ENCODE data around the gene UNC45A. TPM values are rescaled to one million over a fixed set of nuclear protein-coding genes. Genes with fewer than 3 reads are reported as not detected.

UNC45A gene
- polyA plus RNA-seq, 1 donor = 23.2 TPM

- no peak for DNase-seq (ENCODE audit: low read depth)
These were observed 66.1 kb downstream of the UNC45A start for GRCh38 chr15:91001209-91001608.

Other genes starting within 250 kb of the UNC45A start
- gene BLM, start 217.9 kb upstream of the UNC45A start, polyA plus RNA-seq (ENCODE audit: insufficient read length) = 4.8 TPM
- gene FURIN, start 66.7 kb upstream of the UNC45A start, polyA plus RNA-seq (ENCODE audit: insufficient read length) = 26.7 TPM
- 12.6 TPM for gene FES, start 50.8 kb upstream of the UNC45A start, polyA plus RNA-seq (ENCODE audit: insufficient read length)
- gene MAN2A2, start 32.0 kb upstream of the UNC45A start, polyA plus RNA-seq (ENCODE audit: insufficient read length) = 34.7 TPM
- gene HDDC3, start 2.7 kb upstream of the UNC45A start, polyA plus RNA-seq (ENCODE audit: insufficient read length) = 11.3 TPM
- 13.0 TPM for gene RCCD1, start 19.6 kb downstream of the UNC45A start, polyA plus RNA-seq (ENCODE audit: insufficient read length)
- 32.5 TPM for gene PRC1, start 59.2 kb downstream of the UNC45A start, polyA plus RNA-seq (ENCODE audit: insufficient read length)
- 10.9 TPM for gene VPS33B, start 87.3 kb downstream of the UNC45A start, polyA plus RNA-seq (ENCODE audit: insufficient read length)
- gene SV2B, start 165.0 kb downstream of the UNC45A start, polyA plus RNA-seq (ENCODE audit: insufficient read length) = 3.0 TPM

Data from forelimb muscle (tissue), 1 donor.